CMK (cell line): Measurements from ENCODE around the gene CTBP2.

Experiments
- DNase-seq: peaks from one replicate; pipeline ENCODE4 v3.0.0-alpha.2; 2010; ENCODE audit warnings: low read depth

Gene CTBP2

GRCh38 chr10:125125951-125126735 is 34.2 kb downstream of the CTBP2 start:
- no peak for DNase-seq

GRCh38 chr10:125124907-125125306 is 35.5 kb downstream of the CTBP2 start:
- DNase-seq: no peak

- no peak for DNase-seq
Observed at GRCh38 chr10:125124115-125124487, 36.3 kb downstream of the CTBP2 start.

- DNase-seq: no peak
Observed at GRCh38 chr10:125123476-125124114, 36.8 kb downstream of the CTBP2 start.

GRCh38 chr10:125122566-125122965 is 37.8 kb downstream of the CTBP2 start:
- no peak for DNase-seq

- no peak for DNase-seq
Observed at GRCh38 chr10:125121003-125121402, 39.4 kb downstream of the CTBP2 start.

- no peak for DNase-seq
Observed at GRCh38 chr10:125120053-125120710, 40.2 kb downstream of the CTBP2 start.

- no peak for DNase-seq
Observed at GRCh38 chr10:125118701-125119100, 41.7 kb downstream of the CTBP2 start.

- no peak for DNase-seq
Observed at GRCh38 chr10:125118011-125118611, 42.3 kb downstream of the CTBP2 start.

- DNase-seq: no peak
Observed at GRCh38 chr10:125116652-125117310, 43.6 kb downstream of the CTBP2 start.

- no peak for DNase-seq
Observed at GRCh38 chr10:125116041-125116649, 44.2 kb downstream of the CTBP2 start.

GRCh38 chr10:125115409-125115808 is 45.0 kb downstream of the CTBP2 start:
- DNase-seq: no peak

- no peak for DNase-seq
Observed at GRCh38 chr10:125114761-125115391, 45.5 kb downstream of the CTBP2 start.

- DNase-seq: no peak
Observed at GRCh38 chr10:125113691-125114371, 46.5 kb downstream of the CTBP2 start.

- no peak for DNase-seq
Observed at GRCh38 chr10:125112697-125113494, 47.5 kb downstream of the CTBP2 start.

- DNase-seq: no peak
Observed at GRCh38 chr10:125111118-125111727, 49.1 kb downstream of the CTBP2 start.

GRCh38 chr10:125107965-125108580 is 52.3 kb downstream of the CTBP2 start:
- DNase-seq: no peak

- no peak for DNase-seq
Observed at GRCh38 chr10:125107166-125107949, 53.0 kb downstream of the CTBP2 start.
